Thyroid gland (tissue), 4 donors: ENCODE data around the gene DPY19L1.

Experiments
- POLR2A ChIP-seq, 2 donors: fragments of 450-650 bp; IDR thresholded peaks; one replicate each; pipeline ENCODE4 v1.6.1; 2017; ENCODE audit warnings: antibody characterized with exemption in 2 of 2, mild to moderate bottlenecking in 2 of 2, moderate library complexity in 1 of 2
- TF ChIP-seq, protein P1 (sequence below), 6 experiments: fragments of 200-600 bp in 3 of 6; fragments of 450-650 bp in 3 of 6; sonication (generic) in 3 of 6; IDR thresholded peaks; one replicate each; pipeline ENCODE4 v1.5.1; 2016 to 2019; ENCODE audit warnings: antibody characterized with exemption in 6 of 6, mild to moderate bottlenecking in 2 of 6, inconsistent platforms in 1 of 6, moderate library complexity in 1 of 6

DNA sequence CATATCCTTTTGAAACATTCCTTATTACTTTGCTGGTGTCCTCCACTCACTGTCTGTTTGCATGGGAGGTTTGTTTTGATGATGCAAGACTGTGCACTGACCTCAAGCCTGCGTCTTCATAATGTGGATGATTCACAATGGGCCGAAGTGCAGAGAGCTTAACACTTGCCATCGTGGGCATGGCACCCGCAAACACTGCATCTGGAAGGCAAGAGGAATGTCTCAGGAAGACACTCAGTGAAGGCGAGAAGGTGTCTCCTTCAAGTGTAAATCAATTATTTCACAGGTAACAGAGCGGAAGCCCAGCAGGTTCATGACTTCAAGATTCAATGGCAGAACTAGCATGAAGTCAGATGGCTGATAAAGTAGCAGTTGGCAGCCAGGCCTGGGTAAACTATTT lies 98.1 kb downstream of the DPY19L1 start:
- TF ChIP-seq, protein P1, sequence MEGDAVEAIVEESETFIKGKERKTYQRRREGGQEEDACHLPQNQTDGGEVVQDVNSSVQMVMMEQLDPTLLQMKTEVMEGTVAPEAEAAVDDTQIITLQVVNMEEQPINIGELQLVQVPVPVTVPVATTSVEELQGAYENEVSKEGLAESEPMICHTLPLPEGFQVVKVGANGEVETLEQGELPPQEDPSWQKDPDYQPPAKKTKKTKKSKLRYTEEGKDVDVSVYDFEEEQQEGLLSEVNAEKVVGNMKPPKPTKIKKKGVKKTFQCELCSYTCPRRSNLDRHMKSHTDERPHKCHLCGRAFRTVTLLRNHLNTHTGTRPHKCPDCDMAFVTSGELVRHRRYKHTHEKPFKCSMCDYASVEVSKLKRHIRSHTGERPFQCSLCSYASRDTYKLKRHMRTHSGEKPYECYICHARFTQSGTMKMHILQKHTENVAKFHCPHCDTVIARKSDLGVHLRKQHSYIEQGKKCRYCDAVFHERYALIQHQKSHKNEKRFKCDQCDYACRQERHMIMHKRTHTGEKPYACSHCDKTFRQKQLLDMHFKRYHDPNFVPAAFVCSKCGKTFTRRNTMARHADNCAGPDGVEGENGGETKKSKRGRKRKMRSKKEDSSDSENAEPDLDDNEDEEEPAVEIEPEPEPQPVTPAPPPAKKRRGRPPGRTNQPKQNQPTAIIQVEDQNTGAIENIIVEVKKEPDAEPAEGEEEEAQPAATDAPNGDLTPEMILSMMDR (IDR thresholded peaks at IDR 0.05), result no peak
- TF ChIP-seq POLR2A (IDR thresholded peaks at IDR 0.05), result no peak
